Measurements from ENCODE around the gene QDPR. TPM values are rescaled to one million over a fixed set of nuclear protein-coding genes. Genes with fewer than 3 reads are reported as not detected.

The QDPR gene
- total RNA-seq, 1 experiment from 2014 or later = 15.2 TPM

- in situ Hi-C loops (cut with HindIII; ENCODE audit: low pct_unique_long_range_greater_than_20kb, low sequenced_read_pairs) = no loop called here
- TF ChIP-seq, protein P1, sequence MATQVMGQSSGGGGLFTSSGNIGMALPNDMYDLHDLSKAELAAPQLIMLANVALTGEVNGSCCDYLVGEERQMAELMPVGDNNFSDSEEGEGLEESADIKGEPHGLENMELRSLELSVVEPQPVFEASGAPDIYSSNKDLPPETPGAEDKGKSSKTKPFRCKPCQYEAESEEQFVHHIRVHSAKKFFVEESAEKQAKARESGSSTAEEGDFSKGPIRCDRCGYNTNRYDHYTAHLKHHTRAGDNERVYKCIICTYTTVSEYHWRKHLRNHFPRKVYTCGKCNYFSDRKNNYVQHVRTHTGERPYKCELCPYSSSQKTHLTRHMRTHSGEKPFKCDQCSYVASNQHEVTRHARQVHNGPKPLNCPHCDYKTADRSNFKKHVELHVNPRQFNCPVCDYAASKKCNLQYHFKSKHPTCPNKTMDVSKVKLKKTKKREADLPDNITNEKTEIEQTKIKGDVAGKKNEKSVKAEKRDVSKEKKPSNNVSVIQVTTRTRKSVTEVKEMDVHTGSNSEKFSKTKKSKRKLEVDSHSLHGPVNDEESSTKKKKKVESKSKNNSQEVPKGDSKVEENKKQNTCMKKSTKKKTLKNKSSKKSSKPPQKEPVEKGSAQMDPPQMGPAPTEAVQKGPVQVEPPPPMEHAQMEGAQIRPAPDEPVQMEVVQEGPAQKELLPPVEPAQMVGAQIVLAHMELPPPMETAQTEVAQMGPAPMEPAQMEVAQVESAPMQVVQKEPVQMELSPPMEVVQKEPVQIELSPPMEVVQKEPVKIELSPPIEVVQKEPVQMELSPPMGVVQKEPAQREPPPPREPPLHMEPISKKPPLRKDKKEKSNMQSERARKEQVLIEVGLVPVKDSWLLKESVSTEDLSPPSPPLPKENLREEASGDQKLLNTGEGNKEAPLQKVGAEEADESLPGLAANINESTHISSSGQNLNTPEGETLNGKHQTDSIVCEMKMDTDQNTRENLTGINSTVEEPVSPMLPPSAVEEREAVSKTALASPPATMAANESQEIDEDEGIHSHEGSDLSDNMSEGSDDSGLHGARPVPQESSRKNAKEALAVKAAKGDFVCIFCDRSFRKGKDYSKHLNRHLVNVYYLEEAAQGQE (IDR thresholded peaks at IDR 0.05; ENCODE audit: insufficient read depth in 1 of 2, low read depth in 2 of 2, low read length in 1 of 2) = no peak
- TF ChIP-seq POLR2AphosphoS5 (IDR thresholded peaks at IDR 0.05; ENCODE audit: low read depth, low read length) = no peak
- TF ChIP-seq SIN3A (IDR thresholded peaks at IDR 0.05; ENCODE audit: borderline replicate concordance, insufficient read depth, low read depth, low read length) = no peak
- TF ChIP-seq TCF7L2 (IDR thresholded peaks at IDR 0.05; ENCODE audit: low read depth, low read length) = no peak
- no peak for TF ChIP-seq CTCF (IDR thresholded peaks at IDR 0.05)
Measured at GRCh38 chr4:17557880-17558279, 46.0 kb upstream of the QDPR start.

DNA sequence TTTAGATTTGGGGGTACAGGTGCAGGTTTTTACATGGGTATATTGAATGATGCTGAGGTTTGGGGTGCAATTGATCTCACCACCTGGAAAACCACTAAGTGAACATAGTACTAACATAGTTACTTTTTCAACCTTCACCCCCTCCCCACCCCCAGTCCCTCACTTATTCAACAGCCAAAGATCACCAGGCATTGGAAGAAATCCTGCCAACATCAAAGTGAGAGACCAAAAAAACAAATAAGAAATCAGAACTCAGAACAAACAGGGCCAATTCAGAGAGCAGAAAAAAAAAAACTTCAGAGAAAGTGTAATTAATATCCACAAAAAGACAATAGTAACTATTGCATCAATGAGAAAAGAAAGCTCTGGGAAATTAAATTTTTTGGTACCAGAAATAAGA, 44.6 kb upstream of the QDPR start:
- H3K4me3 ChIP-seq (ENCODE audit: low read depth in 2 of 2, low read length in 2 of 2) = no peak overlapping the region
- DNase-seq (ENCODE audit: low read depth, low spot score) = no peak
- H3K36me3 ChIP-seq (ENCODE audit: control insufficient read depth, insufficient read depth, low read length) = no peaks in the 10 kb centered on the region
- H3K27me3 ChIP-seq (ENCODE audit: control insufficient read depth, insufficient read depth, low read length) = no peaks in the 10 kb centered on the region
- CTCF ChIA-PET = no interaction called here
- no peaks in the 10 kb centered on the region for H3K9me3 ChIP-seq (ENCODE audit: control insufficient read depth, insufficient read depth, low read depth, low read length)
- in situ Hi-C loops (cut with HindIII; ENCODE audit: low pct_unique_long_range_greater_than_20kb, low sequenced_read_pairs) (no loop called here), intact Hi-C loops (cut with micrococcal nuclease; ENCODE audit: unreplicated experiment) (no loop called here)
- no peak overlapping the region for H3K27ac ChIP-seq (ENCODE audit: low read length)
- POLR2A ChIA-PET = no interaction called here
- BruUV-seq (replicated peaks) = no TSS peak
- TF ChIP-seq POLR2AphosphoS5 (IDR thresholded peaks at IDR 0.05; ENCODE audit: low read depth, low read length) (no peak), CTCF (IDR thresholded peaks at IDR 0.05) (no peak), SIN3A (IDR thresholded peaks at IDR 0.05; ENCODE audit: borderline replicate concordance, insufficient read depth, low read depth, low read length) (no peak), TCF7L2 (IDR thresholded peaks at IDR 0.05; ENCODE audit: low read depth, low read length) (no peak)
- TF ChIP-seq, protein P1 (IDR thresholded peaks at IDR 0.05; ENCODE audit: insufficient read depth in 1 of 2, low read depth in 2 of 2, low read length in 1 of 2) = no peak
- no peaks in the 10 kb centered on the region for H3K4me1 ChIP-seq (ENCODE audit: control insufficient read depth, insufficient read depth, low read length)
- no peak for ATAC-seq

More at GRCh38 chr4:17557880-17558279, 46.0 kb upstream of the QDPR start:
- CTCF ChIA-PET = no interaction called here
- no peaks in the 10 kb centered on the region for H3K9me3 ChIP-seq (ENCODE audit: control insufficient read depth, insufficient read depth, low read depth, low read length)
- ATAC-seq (no peak), DNase-seq (ENCODE audit: low read depth, low spot score) (no peak)
- no TSS peak for BruUV-seq (replicated peaks)
- H3K36me3 ChIP-seq (ENCODE audit: control insufficient read depth, insufficient read depth, low read length) = no peaks in the 10 kb centered on the region
- POLR2A ChIA-PET = no interaction called here
- H3K27ac ChIP-seq (ENCODE audit: low read length) = no peak overlapping the region
- intact Hi-C loops (cut with micrococcal nuclease; ENCODE audit: unreplicated experiment) = no loop called here
- no peak overlapping the region for H3K4me3 ChIP-seq (ENCODE audit: low read depth in 2 of 2, low read length in 2 of 2)
- no peaks in the 10 kb centered on the region for H3K4me1 ChIP-seq (ENCODE audit: control insufficient read depth, insufficient read depth, low read length)
- H3K27me3 ChIP-seq (ENCODE audit: control insufficient read depth, insufficient read depth, low read length) = no peaks in the 10 kb centered on the region

All from Panc1 (cell line).